ENCODE results near the gene ZFYVE28.
"Not testable (repeated sequence)": the region's sequence is repeated elsewhere in the genome, so short reads cannot be mapped to it uniquely, and the experiment has no call there.

ZFYVE28 gene

DNA sequence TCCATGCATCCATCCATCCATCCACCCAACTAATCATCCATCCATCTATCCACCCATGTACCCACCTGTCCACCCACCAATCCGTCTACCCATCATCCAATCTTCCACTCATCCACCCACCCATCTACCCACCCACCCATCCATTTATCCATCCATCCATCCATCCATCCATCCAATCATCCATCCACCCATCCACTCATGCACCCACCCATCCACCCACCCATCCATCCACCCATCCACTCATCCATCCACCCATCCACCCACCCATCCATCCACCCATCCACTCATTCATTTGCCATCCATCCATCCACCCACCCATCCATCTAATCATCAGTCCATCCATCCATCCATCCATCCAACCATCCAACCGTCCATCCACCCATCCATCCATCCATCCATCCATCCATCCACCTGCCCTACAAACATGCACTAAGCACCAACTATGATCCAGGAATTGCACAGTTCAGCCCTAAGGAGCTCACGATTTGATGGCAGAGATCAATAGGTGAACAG, 135.2 kb downstream of the ZFYVE28 start:
- DNase-seq (ENCODE audit: extremely low read depth, low read depth) = no peak
- TF ChIP-seq CTCF (IDR thresholded peaks at IDR 0.05; ENCODE audit: low read depth, low read length) = no peak

- no peak for TF ChIP-seq CTCF (IDR thresholded peaks at IDR 0.05; ENCODE audit: low read depth, low read length)
- DNase-seq (ENCODE audit: extremely low read depth, low read depth) = no peak
Observed at GRCh38 chr4:2281575-2282343, 136.7 kb downstream of the ZFYVE28 start.

DNA sequence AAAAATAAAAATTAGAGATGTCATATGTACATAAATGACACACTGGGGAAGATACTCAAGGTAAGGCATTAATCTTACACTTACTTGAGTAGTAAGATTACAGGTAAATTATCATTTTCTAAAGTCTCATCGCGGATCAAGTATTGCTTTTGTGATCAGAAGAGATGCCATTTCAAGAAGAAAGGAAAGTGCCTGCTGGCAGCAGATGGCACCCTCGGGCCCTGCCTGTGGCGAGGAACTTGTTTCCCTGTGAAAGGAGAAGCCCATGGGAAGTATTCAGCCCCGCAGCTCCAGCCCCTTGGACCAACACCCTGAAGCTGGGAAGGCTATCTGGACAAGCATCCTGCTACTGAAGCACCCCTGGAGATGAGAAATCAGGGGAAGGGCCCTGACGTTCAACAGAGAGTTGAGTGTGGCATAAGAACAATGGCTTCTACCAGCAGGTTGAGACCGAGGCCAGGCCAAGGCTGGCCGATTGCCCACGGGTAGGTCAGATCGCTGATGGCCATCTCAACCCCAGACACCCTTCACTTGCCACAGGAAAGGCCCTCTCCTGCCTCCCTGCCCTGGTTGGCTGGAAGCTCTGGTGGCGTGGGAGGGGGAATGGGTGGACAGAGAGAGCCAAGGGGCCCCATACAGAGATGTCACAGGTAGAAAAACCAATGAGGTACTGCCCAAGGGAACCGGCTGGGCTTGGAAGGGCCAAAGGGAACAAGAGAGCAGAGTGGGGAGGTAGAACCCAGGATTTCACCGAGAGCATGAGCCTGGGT, 137.7 kb downstream of the ZFYVE28 start:
- DNase-seq (ENCODE audit: extremely low read depth, low read depth) = no peak
- peak; percentile 9; the same call in 1 of the 2 replicates for TF ChIP-seq CTCF (IDR thresholded peaks at IDR 0.05; ENCODE audit: low read depth, low read length)

DNA sequence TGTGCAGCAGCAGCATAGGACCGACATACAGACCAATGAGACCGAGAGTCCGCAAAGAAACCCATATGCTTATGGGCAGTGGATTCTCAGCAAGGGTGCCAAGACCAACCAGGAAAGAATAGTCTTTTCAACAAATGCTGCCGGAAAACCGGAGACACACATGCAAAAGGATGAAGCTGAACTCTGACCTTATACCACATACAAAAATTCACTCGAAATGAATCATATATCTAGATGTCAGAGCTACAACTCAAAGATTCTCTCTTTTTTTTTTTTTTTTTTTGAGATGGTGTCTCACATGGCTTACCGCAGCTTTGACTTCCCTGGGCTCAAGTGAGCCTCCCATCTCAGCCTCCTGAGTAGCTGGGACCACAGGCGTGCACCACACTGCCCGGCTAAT, 140.5 kb downstream of the ZFYVE28 start:
- no peak for TF ChIP-seq CTCF (IDR thresholded peaks at IDR 0.05; ENCODE audit: low read depth, low read length)
- no peak for DNase-seq (ENCODE audit: extremely low read depth, low read depth)

DNA sequence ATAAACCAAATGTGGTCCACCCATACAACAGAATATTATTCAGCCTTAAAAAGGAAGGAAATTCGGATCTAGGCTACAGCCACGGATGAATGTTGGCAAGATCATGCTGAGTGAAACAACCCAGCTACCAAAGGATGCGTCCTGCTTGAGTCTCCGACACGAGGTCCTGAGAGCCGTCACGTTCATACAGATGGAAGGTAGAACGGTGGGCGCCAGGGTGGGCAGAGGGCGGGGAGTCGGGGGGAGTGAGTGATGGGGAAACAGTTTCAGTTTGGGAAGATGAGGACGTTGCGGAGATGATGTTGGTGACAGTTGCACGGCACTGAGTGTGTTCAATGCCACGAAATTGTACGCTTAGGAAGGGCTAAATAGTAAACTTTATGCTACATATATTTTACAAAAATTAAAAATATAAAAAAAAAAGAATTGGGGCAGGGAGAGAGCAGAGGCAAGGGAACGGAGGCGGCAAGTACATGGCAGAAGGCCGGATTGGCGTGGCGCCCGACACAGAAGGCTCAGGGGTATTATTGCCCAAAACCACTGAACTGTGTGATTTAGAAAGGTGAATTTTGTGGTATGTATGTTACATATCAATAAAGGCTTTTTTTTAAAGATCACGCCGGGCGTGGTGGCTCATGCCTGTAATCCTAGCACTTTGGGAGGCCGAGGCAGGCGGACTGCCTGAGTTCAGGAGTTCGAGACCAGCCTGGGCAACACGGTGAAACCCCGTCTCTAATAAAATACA, 141.7 kb downstream of the ZFYVE28 start:
- DNase-seq (ENCODE audit: extremely low read depth, low read depth) = no peak
- no peak for TF ChIP-seq CTCF (IDR thresholded peaks at IDR 0.05; ENCODE audit: low read depth, low read length)

DNA sequence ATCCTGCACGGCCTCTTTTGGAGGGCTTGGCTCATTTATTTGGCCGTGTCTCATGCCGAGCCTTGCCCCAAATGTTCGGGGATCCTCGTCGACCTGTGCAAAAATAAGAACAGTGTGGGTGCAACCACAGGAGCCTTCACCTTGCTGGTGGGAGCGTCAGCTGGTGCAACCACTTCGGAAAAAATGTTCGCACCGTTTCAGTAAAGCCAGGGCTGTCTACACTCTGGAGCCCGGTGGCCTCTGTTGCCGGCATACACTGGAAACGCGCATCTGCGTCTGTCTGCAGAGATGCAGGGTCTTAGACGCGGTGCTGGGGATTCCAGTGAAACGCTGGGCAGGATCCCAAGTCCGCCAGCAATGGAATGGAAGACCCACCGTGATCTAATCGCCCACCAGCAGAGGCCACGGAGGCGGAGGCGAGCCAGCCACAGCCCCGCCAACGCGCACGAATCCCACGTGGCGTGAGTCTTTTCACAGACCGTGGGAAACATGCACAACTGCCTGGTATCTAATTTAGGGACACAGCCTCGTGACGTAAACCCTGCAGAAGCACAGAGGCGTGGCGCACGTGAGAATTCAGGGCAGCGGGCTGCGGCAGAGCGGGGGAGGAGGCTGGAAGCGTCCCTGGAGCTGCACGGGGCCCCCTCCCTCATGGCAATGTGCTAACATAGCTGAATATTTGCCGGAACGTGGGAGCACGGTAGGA, 142.7 kb downstream of the ZFYVE28 start:
- no peak for DNase-seq (ENCODE audit: extremely low read depth, low read depth)
- no peak for TF ChIP-seq CTCF (IDR thresholded peaks at IDR 0.05; ENCODE audit: low read depth, low read length)

DNA sequence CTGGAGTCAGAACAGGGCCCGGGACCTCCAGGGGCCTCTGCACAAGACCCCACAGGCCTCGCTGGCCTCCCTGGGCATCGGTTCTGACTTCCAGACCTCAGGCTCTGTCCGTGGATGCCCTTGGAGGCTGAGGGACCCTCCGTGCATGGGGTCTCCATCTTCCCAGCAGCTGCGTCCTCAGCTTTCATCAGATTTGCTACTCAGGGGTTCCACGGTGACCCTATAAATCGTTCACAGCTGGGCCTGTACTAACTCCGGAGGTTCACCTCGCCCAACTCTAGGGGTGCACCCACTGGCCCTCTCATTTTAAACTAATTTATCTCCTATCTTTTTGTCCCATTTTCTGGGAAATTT, 143.4 kb downstream of the ZFYVE28 start:
- DNase-seq (ENCODE audit: extremely low read depth, low read depth) = not testable (repeated sequence)

All from AG09319 (cell line).